HG03108 (cell line): ENCODE measurements around the gene ETS1.

Source experiments
- ATAC-seq: cut with Tn5 transposase; IDR thresholded peaks from one replicate; pipeline ENCODE4 v1.9.1; 2021; ENCODE audit warnings: moderate library complexity; ENCODE audit not compliant: unreplicated experiment

ETS1 gene

DNA sequence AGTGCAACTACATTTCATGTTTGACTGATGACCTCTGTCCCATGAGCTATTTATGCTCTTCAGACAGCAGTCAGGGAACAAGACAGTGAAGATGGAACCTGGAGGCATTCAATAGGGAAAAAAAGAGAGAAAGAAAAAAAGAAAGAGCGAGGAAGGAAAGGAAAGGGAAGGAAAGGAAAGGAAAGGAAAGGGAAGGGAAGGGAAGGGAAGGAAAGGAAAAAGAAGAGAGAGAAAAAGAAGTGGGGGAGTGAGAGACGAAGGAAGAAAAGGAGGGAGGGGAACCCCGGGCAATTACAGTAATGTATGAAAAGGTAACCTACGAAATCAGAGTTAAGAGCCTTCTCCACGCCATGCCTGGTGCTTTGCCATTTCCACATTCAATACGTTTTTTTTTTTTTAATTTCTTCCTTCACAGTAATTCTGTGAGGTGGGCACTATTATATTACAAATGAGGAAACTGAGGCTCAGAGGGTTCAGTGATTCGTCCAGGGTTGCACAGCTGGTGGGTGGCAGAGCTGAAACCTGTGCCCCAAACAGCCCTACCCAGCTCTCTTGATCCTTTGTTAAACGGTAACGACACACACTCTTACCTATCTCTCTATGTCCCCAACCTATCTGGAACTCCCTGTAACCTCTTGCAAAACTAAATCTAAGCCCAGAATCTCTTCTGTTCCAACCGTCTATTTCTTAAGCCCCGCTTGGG lies 39.3 kb downstream of the ETS1 start:
- ATAC-seq: no peak

DNA sequence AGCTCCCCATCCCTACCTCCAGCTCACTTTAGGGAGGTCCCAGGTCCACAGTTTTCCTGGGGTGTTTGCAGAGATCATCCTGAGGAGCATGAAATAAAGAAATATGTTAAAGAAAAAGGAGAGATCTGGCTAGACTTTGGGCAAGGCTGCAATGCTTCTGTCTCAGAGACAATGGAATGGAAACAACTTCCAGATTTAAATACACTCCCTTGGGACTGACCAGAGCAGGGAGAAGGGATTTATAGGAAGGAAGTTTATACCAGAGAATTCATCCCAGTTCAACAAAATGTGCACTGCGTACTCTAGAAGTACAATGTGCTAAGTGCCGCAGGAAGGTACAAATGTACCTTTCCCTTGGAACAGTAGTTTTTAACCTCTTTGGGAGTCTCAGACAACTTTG lies 40.4 kb downstream of the ETS1 start:
- ATAC-seq: no peak

DNA sequence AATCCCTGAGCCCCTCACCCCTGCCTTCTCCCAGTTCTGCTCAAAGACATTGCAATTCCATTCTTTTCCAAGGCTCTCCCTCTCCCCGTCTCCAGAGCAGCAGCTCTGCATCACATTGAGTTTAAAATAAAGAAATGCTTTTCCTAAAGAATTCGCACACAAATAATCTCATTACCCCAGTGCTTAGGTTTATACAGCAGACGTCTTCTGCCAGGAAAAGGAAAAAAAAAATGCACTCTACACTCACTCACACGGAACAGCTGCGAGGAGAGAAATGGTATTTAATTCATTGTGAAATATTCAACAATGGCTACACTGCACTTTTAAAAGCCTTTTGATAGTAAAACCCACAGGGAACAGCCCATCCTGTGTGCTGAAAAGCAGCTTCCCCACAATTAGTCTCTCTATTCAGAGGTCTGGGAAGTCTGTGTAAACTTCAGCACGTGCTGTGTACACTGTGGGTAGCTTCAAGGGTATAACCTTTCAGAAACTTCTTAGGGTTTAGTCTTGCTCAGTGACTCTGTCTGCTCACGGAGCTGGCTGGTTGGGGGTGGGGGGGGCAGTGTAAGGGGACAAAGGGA lies 42.8 kb downstream of the ETS1 start:
- ATAC-seq: no peak

DNA sequence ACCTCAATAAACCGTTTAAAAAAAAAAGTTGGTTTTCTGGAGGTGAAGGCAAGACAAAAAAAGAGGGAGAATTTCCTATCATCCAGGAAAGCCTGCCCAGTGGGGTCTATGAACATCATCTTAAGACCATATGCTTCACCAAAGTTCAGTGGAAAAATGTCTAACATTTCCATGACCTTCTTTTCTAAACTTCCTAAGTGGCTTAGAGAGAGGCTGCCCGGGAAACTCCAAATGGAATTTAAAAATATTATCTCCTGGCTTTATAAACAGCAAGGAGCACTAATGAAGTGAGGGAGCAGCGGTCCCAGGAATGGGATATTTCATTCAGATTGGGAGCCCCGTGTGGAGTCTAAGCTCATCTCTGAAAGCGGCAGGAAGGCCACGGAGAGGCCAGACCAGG lies 46.9 kb downstream of the ETS1 start:
- ATAC-seq: no peak

DNA sequence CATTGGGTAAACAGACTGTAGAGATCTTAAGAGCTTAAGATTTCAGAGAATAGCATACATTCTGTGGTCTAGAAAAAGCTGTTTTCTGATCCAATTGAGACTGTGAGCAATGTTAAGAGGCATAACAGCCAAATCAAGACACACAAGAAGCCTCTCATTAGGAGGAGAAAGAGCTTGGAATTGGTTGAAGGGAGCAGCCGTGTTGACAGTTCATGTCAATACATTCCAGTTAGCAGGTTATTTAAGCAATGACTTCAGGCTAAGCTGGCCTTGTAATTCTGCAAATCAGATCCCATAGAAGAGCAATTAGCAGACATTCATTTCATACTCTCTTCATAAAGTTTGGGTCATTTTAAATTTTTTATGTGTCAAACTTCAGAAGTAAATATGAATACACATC lies 50.9 kb downstream of the ETS1 start:
- ATAC-seq: no peak

DNA sequence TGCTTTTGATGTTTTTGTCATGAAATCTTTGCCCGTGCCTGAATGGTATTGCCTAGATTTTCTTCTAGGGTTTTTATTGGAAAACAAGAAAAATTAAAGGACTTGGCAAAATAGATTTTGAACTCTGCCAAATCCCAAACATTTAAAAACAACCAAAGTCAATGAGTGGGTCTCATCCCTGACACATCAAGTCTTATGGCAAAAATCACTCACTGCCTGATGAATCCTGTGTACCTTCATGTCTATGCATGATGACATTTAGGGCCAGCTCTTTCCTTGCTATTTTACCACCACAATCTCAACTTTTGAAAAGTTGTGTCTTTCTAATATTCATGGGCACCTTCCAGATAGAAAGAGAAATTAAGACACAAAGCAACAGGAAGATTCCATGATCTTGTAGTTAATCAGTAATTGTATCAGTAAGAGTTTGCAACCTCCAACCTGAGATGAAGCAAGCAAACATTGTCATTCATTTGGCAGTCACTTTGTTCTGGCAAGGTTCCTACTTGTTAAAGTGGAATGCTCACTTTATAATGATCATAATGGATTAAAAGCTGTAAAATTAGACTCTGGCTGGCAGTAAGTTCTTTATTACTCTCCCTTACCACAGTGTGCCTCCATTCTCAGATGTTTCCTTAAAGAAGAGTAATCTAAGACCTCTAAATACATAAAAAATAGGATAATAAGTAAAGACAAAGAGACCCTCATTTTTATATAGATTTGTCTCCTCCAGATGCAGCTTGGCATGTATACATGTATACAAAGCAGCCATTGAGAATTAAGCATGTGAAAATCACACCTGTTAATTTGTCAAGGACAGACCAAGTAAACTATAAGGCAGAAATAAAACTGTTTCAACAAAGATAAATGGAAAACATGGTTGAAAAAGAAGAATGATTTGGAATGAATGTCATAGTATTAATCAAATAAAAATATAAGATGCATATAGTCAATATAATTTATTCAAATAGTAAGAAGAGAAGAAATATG lies 51.6 kb downstream of the ETS1 start:
- ATAC-seq: no peak

DNA sequence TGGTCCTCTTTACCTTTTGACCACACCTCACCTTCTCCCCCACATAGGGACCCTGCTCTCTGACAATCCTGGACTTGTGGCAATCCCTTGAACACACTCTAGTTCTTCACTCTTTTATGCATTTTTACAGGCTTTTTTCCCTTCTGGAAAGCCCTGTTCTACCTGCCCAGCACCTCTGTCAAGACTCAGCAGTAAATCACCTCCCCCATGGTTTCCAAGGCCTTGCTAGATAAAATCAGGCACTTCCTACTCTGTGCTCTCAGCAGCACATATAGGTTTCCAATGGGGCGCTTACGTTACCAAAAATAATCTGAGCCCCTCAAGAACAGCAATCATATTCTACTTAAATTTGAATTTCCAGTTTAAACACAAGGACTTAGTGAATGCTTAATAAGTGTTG lies 53.9 kb downstream of the ETS1 start:
- ATAC-seq: no peak

DNA sequence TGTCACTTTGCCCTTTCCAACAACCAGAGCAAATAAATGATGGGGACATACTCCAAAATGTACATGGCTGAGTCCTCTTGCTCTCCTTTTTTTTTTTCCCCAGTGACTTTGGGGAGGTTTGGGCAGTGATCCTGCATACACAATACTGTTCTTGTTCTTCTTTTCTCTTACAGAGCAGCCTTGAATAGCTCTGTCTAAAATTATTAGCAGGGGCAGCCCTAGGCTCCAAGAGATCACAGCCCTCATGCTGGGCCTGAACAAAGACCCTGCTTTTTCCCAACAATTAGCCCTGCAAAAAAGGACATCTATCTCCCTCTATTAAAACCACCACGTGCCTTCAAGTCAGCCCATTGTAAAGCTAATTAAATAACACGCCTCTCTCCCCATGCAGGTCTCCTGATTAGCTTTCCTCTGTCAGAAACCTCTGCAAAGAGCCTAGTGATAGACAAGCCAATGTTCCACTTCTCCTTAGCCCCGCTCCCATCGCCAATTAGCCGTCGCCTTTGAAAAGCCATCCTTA lies 54.7 kb downstream of the ETS1 start:
- ATAC-seq: no peak

DNA sequence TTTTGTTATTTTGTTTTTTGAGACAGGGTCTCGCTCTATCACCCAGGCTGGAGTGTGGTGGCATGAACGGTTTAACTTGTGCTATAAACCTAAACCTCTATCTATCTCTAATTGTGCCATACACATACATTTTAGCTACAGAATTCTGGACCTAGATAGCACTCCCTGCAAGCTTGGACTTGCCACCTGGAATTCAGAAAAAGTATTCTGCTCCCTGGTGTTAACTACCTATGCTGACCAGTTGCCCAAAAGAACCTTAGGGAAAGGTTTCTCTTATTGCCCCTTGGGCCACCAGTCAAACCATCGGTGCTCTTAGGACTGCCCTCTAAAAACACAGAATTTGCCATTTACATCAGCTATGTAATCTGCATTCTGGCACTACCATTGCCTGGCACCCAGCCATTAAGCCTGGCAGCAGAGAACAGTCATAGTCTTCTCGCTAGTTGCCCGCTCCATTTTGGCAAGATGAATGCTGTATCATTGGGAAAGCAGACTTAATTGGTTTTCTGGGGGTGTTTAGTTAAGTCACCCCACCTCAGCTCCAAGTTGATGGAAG lies 55.3 kb downstream of the ETS1 start:
- no peak for ATAC-seq

DNA sequence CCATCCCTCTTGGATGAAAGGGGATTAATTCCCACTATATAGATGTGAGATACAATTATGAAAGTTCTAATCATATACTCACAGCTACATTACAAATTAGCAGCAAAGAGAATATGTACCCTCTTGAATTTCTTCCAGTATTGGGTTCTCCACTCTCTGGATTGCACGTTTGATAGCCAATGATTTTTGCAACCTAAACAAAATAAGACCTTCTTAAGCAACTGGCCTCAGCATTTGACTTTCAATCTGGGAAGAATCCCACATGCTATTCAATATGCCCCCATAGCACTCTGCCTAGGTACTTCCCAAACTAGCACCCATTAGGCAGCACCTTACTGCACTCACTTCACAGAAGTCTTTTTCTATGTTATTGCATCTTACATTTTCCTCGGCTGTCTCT lies 55.8 kb downstream of the ETS1 start:
- ATAC-seq: no peak

DNA sequence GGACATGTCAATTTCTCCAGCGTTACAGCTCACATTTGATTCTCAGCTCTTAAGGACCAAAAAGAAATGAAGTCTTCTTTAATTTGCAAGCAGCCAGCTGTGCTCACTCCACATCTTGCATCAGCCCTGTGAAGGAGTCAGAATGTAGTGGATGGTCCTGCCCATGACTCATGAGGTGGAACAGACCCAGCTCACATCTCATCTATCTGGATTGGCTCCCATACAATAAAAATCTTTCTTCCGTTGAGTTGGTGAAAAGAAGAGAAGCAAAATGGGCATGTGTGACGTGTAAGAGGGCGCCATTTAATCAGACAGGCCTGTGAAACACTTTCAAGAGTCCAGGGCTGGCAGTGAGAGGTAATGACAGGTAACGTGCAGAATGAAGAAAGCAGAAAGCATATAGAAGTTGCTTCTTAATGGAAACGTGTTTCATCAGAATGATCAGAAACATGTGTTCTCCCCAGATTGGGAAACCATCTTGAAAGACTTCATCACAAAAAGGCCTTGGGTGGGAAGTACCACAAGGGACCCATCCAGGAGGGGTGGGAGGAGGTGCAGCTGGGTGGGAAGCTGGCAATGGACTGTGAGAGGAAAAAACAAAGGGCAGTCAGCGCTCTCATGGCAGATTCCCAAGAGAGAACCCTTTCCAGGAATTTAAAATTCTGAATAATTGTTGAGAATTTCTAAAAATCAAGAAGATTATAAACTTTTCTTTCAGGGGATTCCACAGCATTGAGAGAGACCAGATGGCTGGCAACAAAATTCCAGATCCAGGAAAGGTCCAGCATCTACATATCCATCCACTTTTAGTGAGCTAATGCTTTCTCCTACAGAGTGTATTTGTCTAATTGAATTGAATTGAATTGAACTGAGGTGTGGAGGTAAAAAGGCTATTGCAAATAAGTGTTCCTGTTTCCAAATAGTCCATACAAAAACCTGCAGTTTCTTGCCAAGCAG lies 57.0 kb downstream of the ETS1 start:
- no peak for ATAC-seq

DNA sequence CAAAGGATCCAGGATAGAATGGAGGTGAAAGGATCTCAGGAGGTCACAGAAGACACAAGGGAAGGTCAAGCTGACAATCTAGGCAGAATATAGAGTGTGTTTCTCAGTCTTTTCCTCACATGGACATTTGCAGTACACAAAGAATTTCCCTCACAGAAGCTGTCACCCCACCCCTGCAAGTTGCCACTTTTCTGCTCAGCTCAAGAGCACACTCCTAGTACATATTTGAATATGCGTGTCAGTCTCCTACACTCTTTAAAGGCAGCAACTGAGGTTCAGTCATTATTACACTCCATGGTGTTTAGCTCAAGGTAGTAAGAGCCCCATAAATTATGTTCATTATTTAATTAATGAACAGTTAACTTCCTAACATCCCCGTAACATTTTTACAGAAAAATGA lies 59.1 kb downstream of the ETS1 start:
- no peak for ATAC-seq

DNA sequence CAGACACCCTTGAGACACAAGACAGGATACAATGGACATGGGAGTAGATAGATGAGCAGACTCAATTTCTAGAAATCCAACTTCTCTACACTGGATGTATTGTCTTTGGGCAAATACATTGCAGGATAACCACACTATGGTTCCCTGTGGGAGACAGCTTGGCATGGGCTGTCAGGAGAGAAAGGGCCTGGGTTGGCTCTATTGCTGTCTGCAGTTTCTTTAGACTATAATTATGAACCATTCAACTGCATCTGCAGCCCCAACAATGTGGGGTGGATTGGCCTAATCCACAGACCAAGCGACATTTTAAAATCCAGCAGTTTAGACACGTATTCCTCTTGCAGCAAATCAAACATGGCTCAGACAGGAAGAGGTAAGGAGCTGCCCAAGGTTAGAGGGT lies 60.3 kb downstream of the ETS1 start:
- no peak for ATAC-seq

DNA sequence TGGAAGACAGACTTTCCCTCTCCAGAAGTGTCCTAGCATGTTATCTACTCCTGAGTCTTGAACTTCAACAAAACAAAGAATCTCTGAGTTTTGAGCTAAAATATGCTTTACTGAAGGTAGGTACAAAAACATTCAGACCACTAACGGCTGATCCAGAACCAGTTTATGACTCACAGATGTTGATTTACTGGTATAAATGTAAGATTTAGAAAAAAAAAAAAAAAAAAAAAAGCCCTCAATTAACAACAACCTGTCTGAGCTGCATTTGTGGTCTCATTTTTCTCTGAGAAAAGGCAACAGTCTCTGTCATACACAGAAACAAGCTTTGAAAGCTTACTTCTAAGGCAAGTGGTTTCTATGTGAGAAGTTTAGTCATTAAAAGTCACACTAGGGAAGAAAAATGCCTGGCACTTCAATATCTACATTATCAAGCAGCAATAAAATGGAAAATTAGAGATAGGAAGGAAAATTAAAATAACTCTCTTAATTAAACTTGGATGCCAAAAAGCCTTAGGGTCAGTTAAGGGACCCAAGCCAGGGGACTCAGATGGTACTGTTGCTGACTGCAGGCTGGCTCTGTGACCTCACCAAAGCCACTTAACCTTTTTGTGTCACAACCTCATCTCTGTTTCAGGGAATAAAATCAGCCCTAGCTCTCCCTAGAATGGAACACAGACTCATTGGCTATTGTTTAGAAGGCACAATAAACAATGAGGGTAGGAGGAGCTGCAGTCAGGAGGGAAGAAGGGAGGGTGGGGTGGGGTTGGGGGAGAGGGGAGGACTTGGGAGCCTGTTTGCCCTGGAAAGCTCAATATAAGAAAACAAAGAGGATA lies 61.7 kb downstream of the ETS1 start:
- ATAC-seq: no peak

DNA sequence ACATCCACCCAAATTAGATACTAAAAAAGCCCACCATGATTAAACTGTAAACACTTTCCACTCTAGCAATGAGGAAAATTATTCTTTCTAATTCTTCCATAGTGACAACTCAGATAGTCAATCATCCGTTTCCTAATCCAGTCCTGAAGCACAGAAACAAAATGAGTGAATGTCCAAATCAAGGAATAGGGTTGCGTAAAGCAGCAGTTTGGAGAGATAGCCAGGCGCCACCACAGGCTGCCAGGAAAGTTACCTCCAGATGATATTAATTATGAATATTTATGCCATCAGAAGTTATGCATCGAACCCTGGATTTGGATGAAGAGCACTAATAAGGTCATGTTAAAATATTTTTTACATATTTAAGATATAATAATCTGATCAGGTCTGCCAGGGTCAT lies 63.2 kb downstream of the ETS1 start:
- no peak for ATAC-seq

DNA sequence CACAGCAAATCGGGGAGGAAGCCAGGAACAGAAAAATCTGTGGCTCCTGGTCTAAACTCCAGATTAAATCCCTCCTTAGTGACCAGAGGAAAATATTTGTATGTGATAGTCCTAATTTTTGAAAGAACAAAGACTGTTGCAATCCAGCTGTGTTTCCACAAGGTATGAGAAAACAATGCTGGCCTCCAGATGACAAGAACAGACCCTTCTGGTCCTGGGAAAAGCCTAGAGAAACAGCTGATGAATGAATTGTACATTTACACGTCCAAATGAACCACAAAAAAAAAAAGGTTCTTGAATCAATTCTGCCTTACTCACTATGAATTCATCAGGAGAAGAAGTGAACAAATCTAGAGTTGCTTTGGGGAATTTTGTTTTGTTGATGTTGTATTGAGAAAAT lies 63.7 kb downstream of the ETS1 start:
- ATAC-seq: no peak

DNA sequence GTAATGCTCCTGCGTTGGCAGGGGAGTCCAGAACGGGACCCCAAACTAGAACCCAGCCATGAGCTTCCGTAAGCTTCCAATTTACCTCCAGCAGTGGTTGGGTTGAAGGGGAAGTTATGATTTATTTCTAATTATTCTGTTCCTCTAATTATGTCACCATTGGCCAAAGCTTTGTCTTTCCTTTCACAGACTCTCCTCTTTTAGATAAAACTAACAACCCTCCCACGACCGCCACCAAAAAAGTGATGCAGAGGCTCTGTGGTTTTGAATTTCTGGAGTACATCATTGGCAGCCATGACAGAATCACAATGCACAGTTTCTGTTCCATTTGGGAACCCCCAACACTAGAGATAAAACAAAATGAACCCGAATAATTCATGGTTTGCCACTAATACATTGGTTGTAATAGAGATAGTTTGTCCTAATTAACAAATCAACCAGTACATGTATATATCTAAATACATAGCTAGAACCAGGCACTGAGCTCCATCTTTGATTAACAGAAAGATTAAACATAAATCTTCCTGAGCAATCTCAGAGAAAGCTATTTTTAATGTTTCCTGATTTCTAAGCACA lies 64.3 kb downstream of the ETS1 start:
- no peak for ATAC-seq

DNA sequence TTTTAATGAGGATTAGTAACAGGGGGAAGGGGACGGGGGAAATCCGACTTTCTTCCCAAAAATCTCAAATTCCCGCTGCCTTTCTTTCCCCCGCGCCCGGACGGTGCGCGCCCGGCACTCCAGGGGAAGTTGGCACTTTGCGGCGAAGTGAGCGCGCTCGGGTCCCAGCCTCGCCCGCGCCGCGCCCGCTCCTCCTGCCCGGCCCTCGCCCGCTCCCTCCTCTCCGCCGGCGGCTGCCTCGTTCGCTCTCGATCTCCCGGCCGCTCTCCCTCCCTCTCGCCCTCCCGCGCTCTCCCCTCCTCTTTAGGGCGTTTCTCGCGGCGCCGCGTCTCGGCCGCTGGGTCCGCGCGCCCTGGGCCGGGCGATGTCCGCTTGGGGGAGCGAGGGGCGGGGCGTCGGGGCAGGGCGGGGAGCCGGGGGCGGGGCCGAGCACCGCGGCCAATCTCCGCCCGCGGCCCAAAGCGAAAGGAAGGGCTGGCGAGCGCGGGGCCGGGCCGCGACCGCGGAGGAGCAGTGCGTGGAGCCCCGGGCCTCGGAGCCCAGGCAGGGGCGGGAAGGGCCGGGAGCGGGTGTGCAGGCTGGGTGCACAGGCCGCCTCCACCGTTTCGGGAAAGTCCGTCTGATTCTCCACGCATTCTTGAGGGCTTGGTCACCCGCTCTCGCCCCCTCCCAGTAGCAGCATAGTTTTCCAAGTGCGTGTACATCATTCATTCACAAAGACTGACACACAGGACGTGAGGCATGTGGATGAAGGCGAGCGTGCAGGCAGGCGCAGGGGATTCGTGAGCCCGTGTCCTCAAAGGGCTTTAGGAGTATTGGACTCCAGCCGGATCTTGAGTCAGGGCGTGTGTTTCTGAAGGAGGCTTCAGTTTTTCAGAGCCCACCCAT lies 65.1 kb downstream of the ETS1 start:
- ATAC-seq: peak; percentile 66
